Measurements from ENCODE around the gene OAS2. TPM values are rescaled to one million over a fixed set of nuclear protein-coding genes. Genes with fewer than 3 reads are reported as not detected.

The OAS2 gene
- total RNA-seq, 1 donor from 2014 or later = 80.4 TPM

DNA sequence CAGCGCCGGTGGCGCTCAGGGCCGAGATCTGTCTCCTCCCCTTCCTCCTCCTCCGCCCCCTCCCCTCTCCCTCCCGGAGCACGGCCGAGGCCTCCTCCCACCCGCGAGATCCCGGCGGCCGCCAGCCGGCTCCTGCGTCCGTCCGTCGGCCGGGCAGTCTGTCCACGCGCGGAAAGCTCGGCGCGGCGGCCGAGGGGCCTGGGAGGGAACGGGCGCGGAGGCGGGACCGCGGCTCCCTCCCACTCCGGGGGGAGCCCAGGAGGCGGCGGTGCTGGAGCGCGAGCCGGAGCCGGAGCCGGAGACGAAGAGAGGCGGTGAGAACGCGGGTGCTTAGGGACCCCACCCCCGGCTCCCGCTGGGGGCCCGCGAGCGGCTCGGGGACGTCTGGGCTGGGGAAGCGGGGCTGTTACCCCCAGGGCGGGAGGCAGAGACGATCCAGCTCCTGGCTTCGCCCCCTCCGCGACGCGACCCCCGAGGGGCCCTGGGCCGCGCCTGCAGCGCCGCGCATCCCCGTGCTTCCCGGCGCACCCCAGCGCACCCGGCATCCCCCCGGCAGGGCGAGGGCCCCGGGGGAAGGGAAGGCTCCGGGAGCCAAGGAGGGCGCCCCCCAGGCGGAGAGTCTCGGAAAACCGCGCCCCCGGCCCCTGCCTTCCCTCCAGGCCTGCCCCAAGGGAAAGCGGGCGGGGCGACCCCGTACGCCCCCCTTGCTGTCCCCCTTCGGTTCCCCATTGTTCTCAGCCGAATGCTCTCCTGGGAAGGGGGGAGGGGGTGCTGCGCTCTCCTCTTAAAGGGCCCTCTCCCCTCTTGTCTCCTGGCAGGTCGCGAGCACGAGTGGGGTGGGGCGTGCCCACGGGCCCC, 78.5 kb downstream of the OAS2 start, which contains the start of gene DTX1:
Gene DTX1, plus strand, starts transcription at position 100 of the 858 bp plus-strand sequence. CDS start 1,463 bp downstream, outside the sequence.
- DNase-seq (ENCODE audit: extremely low read depth, low read depth, low spot score) = no peak

DNA sequence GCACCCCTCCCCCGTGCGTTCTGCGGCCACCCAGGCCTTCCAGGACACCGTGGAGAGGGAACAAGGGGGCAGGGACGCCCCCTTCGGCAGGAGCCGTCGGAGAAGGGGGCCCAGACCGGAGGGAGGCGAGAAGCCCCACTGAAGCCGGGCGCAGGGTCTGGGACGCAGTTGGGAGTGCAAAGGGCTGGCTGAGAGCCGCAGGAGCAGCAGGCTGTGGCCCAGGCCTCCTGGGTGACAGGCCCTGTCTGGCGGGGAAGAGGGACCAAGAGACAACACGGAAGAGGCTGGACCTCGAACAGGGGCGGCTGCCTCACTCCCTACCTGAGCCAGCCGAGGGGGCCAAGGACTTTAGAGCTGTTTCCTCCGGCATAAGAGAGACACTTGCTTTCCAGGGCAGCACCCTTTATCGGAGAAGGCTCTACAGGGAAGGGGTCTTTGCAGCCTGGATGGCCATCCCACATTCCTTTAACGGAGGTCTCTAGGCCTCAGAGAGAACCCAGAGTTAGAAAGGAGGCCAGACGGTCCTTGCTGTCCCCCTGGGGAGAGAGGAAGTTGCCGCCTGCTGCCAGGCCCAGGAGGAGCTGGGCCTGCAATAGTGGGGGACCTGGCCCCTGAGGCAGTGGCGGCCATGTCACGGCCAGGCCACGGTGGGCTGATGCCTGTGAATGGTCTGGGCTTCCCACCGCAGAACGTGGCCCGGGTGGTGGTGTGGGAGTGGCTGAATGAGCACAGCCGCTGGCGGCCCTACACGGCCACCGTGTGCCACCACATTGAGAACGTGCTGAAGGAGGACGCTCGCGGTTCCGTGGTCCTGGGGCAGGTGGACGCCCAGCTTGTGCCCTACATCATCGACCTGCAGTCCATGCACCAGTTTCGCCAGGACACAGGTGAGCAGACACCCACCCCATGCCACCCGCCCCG, 79.5 kb downstream of the OAS2 start:
- DNase-seq (ENCODE audit: extremely low read depth, low read depth, low spot score) = no peak

- no peak for DNase-seq (ENCODE audit: extremely low read depth, low read depth, low spot score)
Measured at GRCh38 chr12:113058553-113058952, 80.2 kb downstream of the OAS2 start.

DNA sequence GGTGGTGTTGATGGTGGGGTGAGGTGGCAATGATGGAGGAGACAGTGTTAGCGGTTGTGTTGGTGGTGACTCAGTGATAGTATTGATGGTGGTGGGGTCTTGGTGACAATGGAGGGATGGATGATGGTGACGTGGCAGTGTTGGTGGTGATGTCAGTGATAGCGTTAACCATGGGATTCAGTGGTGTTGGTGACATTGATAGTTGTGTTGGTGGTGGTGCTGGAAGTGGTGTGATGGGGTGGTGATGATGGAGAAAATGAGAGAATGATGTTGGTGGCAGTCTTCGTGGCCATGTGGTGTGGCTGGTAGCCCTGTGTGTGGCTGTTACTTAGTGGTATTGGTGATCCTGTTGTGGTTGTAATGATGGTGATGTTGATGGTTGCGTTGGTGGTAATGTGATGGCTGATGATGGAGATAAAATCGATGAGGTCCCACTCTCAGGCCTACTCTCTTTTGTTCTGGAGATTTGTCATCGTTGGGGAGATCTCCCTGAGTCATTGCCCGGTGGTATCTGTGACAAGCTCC, 80.8 kb downstream of the OAS2 start:
- DNase-seq (ENCODE audit: extremely low read depth, low read depth, low spot score) = no peak

- no peak for DNase-seq (ENCODE audit: extremely low read depth, low read depth, low spot score)
Measured at GRCh38 chr12:113060336-113060960, 82.1 kb downstream of the OAS2 start.

GRCh38 chr12:113061061-113061694, 82.9 kb downstream of the OAS2 start:
- DNase-seq (ENCODE audit: extremely low read depth, low read depth, low spot score) = no peak

Other genes starting within 250 kb of the OAS2 start
- gene RPH3A, start 186.8 kb upstream of the OAS2 start, total RNA-seq = not detected in 2 replicates
- gene OAS1, start 71.6 kb upstream of the OAS2 start, total RNA-seq = 10.9 and 43.6 TPM in 2 replicates
- gene OAS3, start 40.0 kb upstream of the OAS2 start, total RNA-seq = 13.6 and 62.9 TPM in 2 replicates
- 0.34 and 3.2 TPM in 2 replicates for gene DTX1, start 78.2 kb downstream of the OAS2 start, total RNA-seq
- not detected in 2 replicates for gene RASAL1, start 157.2 kb downstream of the OAS2 start, total RNA-seq
- gene CFAP73, start 171.2 kb downstream of the OAS2 start, total RNA-seq = not detected in 2 replicates
- 57.5 and 71.2 TPM in 2 replicates for gene DDX54, start 207.0 kb downstream of the OAS2 start, total RNA-seq
- gene RITA1, start 207.2 kb downstream of the OAS2 start, total RNA-seq = 24.3 and 33.0 TPM in 2 replicates
- 28.1 and 29.5 TPM in 2 replicates for gene TPCN1, start 242.9 kb downstream of the OAS2 start, total RNA-seq

All from glomerular endothelial cell (primary cell).